IMR-90 (cell line): Measurements from ENCODE around the gene SDS. TPM values are rescaled to one million over a fixed set of nuclear protein-coding genes. Genes with fewer than 3 reads are reported as not detected.

Source experiments
- ATAC-seq: fragments of 200-7000 bp; cut with Tn5 transposase; 2 replicates; pipeline ENCODE4 v1.9.1; 2020; ENCODE audit warnings: low read depth, mild to moderate bottlenecking, moderate library complexity
- BruUV-seq: library from RNA; stranded (reverse); fragments of 400-500 nt; replicated peaks from 2 replicates; lab custom pipeline; 2021; lab: Mats Ljungman, UMichigan
- CTCF ChIA-PET: fragments of 300-600 bp; formaldehyde crosslinking; extraction: SDS; loops from one replicate; lab custom pipeline; 2021; ENCODE audit warnings: antibody characterized with exemption; lab: Yijun Ruan, JAX
- POLR2A ChIA-PET: fragments of 300-600 bp; sonication (Branson Sonifier 250); formaldehyde crosslinking; loops from one replicate; lab custom pipeline; 2022; ENCODE audit warnings: antibody characterized with exemption; ENCODE audit not compliant: unreplicated experiment; lab: Charles Lee
- DNase-seq: peaks from one replicate; pipeline ENCODE4 v3.0.0; 2013
- H2AFZ ChIP-seq: replicated peaks from 2 replicates; pipeline ENCODE3; 2013; ENCODE audit warnings: low read length, mild to moderate bottlenecking; ENCODE audit not compliant: poor library complexity
- H2AK5ac ChIP-seq: 2 replicates; pipeline ENCODE4 v1.6.1; 2013; ENCODE audit warnings: low read depth, low read length, inconsistent platforms
- H2AK9ac ChIP-seq: replicated peaks from 2 replicates; pipeline ENCODE3; 2013; ENCODE audit warnings: mild to moderate bottlenecking, low read depth, low read length, moderate library complexity; ENCODE audit not compliant: poor library complexity
- H2BK120ac ChIP-seq: 2 replicates; pipeline ENCODE4 v1.6.1; 2013; ENCODE audit warnings: low read depth, low read length, inconsistent platforms
- H2BK15ac ChIP-seq: 3 replicates; pipeline ENCODE4 v1.6.1; 2013; ENCODE audit warnings: low read depth, low read length, inconsistent platforms
- H2BK20ac ChIP-seq: 2 replicates; pipeline ENCODE4 v1.6.1; 2013; ENCODE audit warnings: low read depth, mild to moderate bottlenecking, inconsistent platforms, low read length, moderate library complexity
- H2BK5ac ChIP-seq: 2 replicates; pipeline ENCODE4 v1.6.1; 2013; ENCODE audit warnings: mild to moderate bottlenecking, low read depth, low read length, inconsistent platforms; ENCODE audit not compliant: poor library complexity, severe bottlenecking
- H3K14ac ChIP-seq: replicated peaks from 2 replicates; pipeline ENCODE4 v1.6.1; 2013; ENCODE audit warnings: low read depth, low read length, inconsistent platforms
- H3K18ac ChIP-seq: 2 replicates; pipeline ENCODE4 v1.6.1; 2013; ENCODE audit warnings: low read depth, low read length, control low read depth
- H3K23ac ChIP-seq: 2 replicates; pipeline ENCODE4 v1.6.1; 2013; ENCODE audit warnings: low read depth, low read length, inconsistent platforms
- H3K27ac ChIP-seq: 2 replicates; pipeline ENCODE4 v1.5.1; 2013; ENCODE audit warnings: mild to moderate bottlenecking, control low read depth, low read length; ENCODE audit not compliant: insufficient read depth
- H3K27me3 ChIP-seq: 2 replicates; pipeline ENCODE4 v1.6.1; 2013; ENCODE audit warnings: low read length; ENCODE audit not compliant: control insufficient read depth, insufficient read depth
- H3K36me3 ChIP-seq: 2 replicates; pipeline ENCODE4 v1.6.1; 2013; ENCODE audit warnings: low read length, mixed read lengths; ENCODE audit not compliant: control insufficient read depth, insufficient read depth
- H3K4ac ChIP-seq: 2 replicates; pipeline ENCODE4 v1.6.1; 2013; ENCODE audit warnings: low read depth, low read length, inconsistent platforms
- H3K4me1 ChIP-seq: 2 replicates; pipeline ENCODE4 v1.6.1; 2013; ENCODE audit warnings: low read length, mixed read lengths; ENCODE audit not compliant: control insufficient read depth, insufficient read depth
- H3K4me2 ChIP-seq: 2 replicates; pipeline ENCODE4 v1.6.1; 2013; ENCODE audit warnings: low read depth, mild to moderate bottlenecking, control low read depth, low read length, moderate library complexity
- H3K4me3 ChIP-seq: 2 replicates; pipeline ENCODE4 v1.5.1; 2013; ENCODE audit warnings: low read depth, mild to moderate bottlenecking, control low read depth, low read length, moderate library complexity; ENCODE audit not compliant: insufficient read depth
- H3K56ac ChIP-seq: 2 replicates; pipeline ENCODE4 v1.6.1; 2013; ENCODE audit warnings: low read length, inconsistent platforms; ENCODE audit not compliant: insufficient read depth; ENCODE audit errors: extremely low read depth
- H3K79me1 ChIP-seq, 2 experiments: 2 replicates each; pipeline ENCODE4 v1.6.1; 2013; ENCODE audit warnings: low read length in 2 of 2, inconsistent platforms in 1 of 2, low read depth in 1 of 2
- H3K9ac ChIP-seq: 2 replicates; pipeline ENCODE4 v1.6.1; 2013; ENCODE audit warnings: low read depth, low read length, control low read depth
- H3K9me1 ChIP-seq: 2 replicates; pipeline ENCODE4 v1.6.1; 2013; ENCODE audit warnings: low read length, inconsistent platforms; ENCODE audit not compliant: insufficient read depth
- H3K9me3 ChIP-seq: 2 replicates; pipeline ENCODE4 v1.6.1; 2013; ENCODE audit warnings: low read length; ENCODE audit not compliant: control insufficient read depth, insufficient read depth
- H4K20me1 ChIP-seq: 2 replicates; pipeline ENCODE4 v1.6.1; 2013; ENCODE audit warnings: low read length, inconsistent platforms; ENCODE audit not compliant: insufficient read depth
- H4K5ac ChIP-seq: 2 replicates; pipeline ENCODE4 v1.6.1; 2013; ENCODE audit warnings: mild to moderate bottlenecking, low read depth, low read length, control low read depth
- H4K8ac ChIP-seq, 2 experiments: 2 replicates each; pipeline ENCODE4 v1.6.1; 2013; ENCODE audit warnings: low read depth in 2 of 2, low read length in 2 of 2, control low read depth in 1 of 2, inconsistent platforms in 1 of 2
- H4K91ac ChIP-seq: 2 replicates; pipeline ENCODE4 v1.6.1; 2013; ENCODE audit warnings: low read depth, low read length, inconsistent platforms; ENCODE audit not compliant: insufficient read depth
- CEBPB ChIP-seq: IDR thresholded peaks from 2 replicates; pipeline ENCODE4 v1.6.1; 2012; ENCODE audit warnings: low read depth, low read length, improper control_type of control experiment
- CTCF ChIP-seq: conservative IDR thresholded peaks from 2 replicates; pipeline ENCODE4 v1.5.1; 2012; ENCODE audit warnings: mild to moderate bottlenecking, low read depth, low read length, improper control_type of control experiment
- FOS ChIP-seq: fragments of 150-350 bp; IDR thresholded peaks from 2 replicates; pipeline ENCODE4 v1.6.1; 2016; ENCODE audit warnings: low read depth, low read length
- MAZ ChIP-seq: IDR thresholded peaks from 2 replicates; pipeline ENCODE4 v1.6.1; 2012; ENCODE audit warnings: low read depth, mild to moderate bottlenecking, low read length, improper control_type of control experiment, moderate library complexity, borderline replicate concordance
- MXI1 ChIP-seq: IDR thresholded peaks from 2 replicates; pipeline ENCODE4 v1.6.1; 2012; ENCODE audit warnings: low read depth, mild to moderate bottlenecking, low read length, moderate library complexity, borderline replicate concordance
- POLR2A ChIP-seq: IDR thresholded peaks from 2 replicates; pipeline ENCODE4 v1.6.1; 2012; ENCODE audit warnings: mild to moderate bottlenecking, low read depth, low read length
- RFX5 ChIP-seq: IDR thresholded peaks from 2 replicates; pipeline ENCODE4 v1.8.0; 2012; ENCODE audit warnings: low read depth, mild to moderate bottlenecking, low read length, moderate library complexity
- SMC3 ChIP-seq: fragments of 150-350 bp; IDR thresholded peaks from 2 replicates; pipeline ENCODE4 v1.6.1; 2016; ENCODE audit warnings: low read depth, mild to moderate bottlenecking, antibody characterized with exemption, low read length, moderate library complexity
- WGBS, 2 experiments: methylation state at CpG; one replicate each; pipeline versions ENCODE4 v1.1.5 to v1.1.7; 2013; ENCODE audit warnings: missing lambda C conversion rate in 2 of 2; ENCODE audit not compliant: insufficient read length in 1 of 2; ENCODE audit errors: extremely low coverage in 2 of 2; 5-methylcytosine and 5-hydroxymethylcytosine counted together
- dilution Hi-C: fragments of 300-500 bp; cut with HindIII; formaldehyde crosslinking; loops from one replicate; pipeline ENCODE4 v1.14.3; 2018; ENCODE audit warnings: low sequenced_read_pairs; ENCODE audit not compliant: unreplicated experiment
- in situ Hi-C: fragments of 300-500 bp; cut with MboI; formaldehyde crosslinking; loops from 3 replicates; pipeline ENCODE4 v1.14.3; 2019; ENCODE audit warnings: low sequenced_read_pairs, inconsistent platforms, mixed read lengths
- intact Hi-C: fragments of 100-400 bp; cut with micrococcal nuclease; formaldehyde crosslinking; loops from 2 replicates; pipeline ENCODE4 v1.10.0; 2022
- polyA plus RNA-seq, 3 experiments: library from polyadenylated mRNA; depleted of rRNA; stranded (reverse); fragments of >200 nt; gene quantifications; 2 replicates each; pipeline ENCODE4 v1.2.3, GENCODE V29; 2012; ENCODE audit warnings: low replicate concordance in 1 of 3
- total RNA-seq: library from RNA; depleted of rRNA; stranded (reverse); fragments of >200 nt; gene quantifications from 2 replicates; pipeline ENCODE4 v1.2.3, GENCODE V29; 2012
- TF ChIP-seq, protein P1 (sequence below): fragments of 150-350 bp; IDR thresholded peaks from 2 replicates; pipeline ENCODE4 v1.6.1; 2017; ENCODE audit warnings: mild to moderate bottlenecking, antibody characterized with exemption, low read length, low read depth
- TF ChIP-seq, protein P2 (sequence below): fragments of 150-350 bp; IDR thresholded peaks from 2 replicates; pipeline ENCODE4 v1.6.1; 2016; ENCODE audit warnings: low read depth, mild to moderate bottlenecking, low read length, moderate library complexity, borderline replicate concordance

SDS gene
- total and polyA plus RNA-seq, 2 of the 4 experiments (the other 2 are of a cell fraction) = not detected

GRCh38 chr12:113428482-113428881 lies 24.8 kb upstream of the SDS start:
- intact Hi-C loops (no loop called here), dilution Hi-C loops (no loop called here), in situ Hi-C loops (loop anchor here (5.0 kb wide), 1 partner anchor 231 kb away; no protein-coding TSS in a partner anchor)
- no peak overlapping the region for H3K9ac ChIP-seq
- no peak overlapping the region for H2BK15ac ChIP-seq
- no peaks in the 10 kb centered on the region for H3K4me1 ChIP-seq
- H2BK5ac ChIP-seq = no peak overlapping the region
- no peaks in the 10 kb centered on the region for H3K79me1 ChIP-seq
- no peak overlapping the region for H2BK120ac ChIP-seq
- no peak overlapping the region for H3K4me3 ChIP-seq
- H4K91ac ChIP-seq = no peak overlapping the region
- no peak overlapping the region for H2AK9ac ChIP-seq
- no peak overlapping the region for H4K5ac ChIP-seq
- H2AK5ac ChIP-seq = no peak overlapping the region
- no peaks in the 10 kb centered on the region for H4K20me1 ChIP-seq
- H2AFZ ChIP-seq = no peak overlapping the region
- no peak for DNase-seq
- no peaks in the 10 kb centered on the region for H3K9me1 ChIP-seq
- H3K23ac ChIP-seq = no peak overlapping the region
- no peak overlapping the region for H3K14ac ChIP-seq
- H3K9me3 ChIP-seq = peaks cover 3% of the 10 kb centered on the region; the same call in 1 of the 2 replicates
- H3K18ac ChIP-seq = no peak overlapping the region
- no peaks in the 10 kb centered on the region for H3K36me3 ChIP-seq
- no peaks in the 10 kb centered on the region for H3K27me3 ChIP-seq
- ChIA-PET CTCF (interaction anchor here (0.7 kb wide), 1 partner anchor 413 kb away, joined by 6 read pairs; no protein-coding TSS in a partner anchor), POLR2A (no interaction called here)
- H4K8ac ChIP-seq = no peak overlapping the region
- no peak overlapping the region for H3K4me2 ChIP-seq
- no peak overlapping the region for H3K4ac ChIP-seq
- H3K27ac ChIP-seq = no peak overlapping the region
- no peak for ATAC-seq
- no peak overlapping the region for H3K56ac ChIP-seq
- TF ChIP-seq RFX5 (no peak), POLR2A (no peak), CTCF (no peak), SMC3 (no peak), CEBPB (no peak), FOS (no peak), MAZ (no peak), MXI1 (no peak)
- TF ChIP-seq, protein P1, sequence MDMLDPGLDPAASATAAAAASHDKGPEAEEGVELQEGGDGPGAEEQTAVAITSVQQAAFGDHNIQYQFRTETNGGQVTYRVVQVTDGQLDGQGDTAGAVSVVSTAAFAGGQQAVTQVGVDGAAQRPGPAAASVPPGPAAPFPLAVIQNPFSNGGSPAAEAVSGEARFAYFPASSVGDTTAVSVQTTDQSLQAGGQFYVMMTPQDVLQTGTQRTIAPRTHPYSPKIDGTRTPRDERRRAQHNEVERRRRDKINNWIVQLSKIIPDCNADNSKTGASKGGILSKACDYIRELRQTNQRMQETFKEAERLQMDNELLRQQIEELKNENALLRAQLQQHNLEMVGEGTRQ = no peak
- TF ChIP-seq, protein P2, sequence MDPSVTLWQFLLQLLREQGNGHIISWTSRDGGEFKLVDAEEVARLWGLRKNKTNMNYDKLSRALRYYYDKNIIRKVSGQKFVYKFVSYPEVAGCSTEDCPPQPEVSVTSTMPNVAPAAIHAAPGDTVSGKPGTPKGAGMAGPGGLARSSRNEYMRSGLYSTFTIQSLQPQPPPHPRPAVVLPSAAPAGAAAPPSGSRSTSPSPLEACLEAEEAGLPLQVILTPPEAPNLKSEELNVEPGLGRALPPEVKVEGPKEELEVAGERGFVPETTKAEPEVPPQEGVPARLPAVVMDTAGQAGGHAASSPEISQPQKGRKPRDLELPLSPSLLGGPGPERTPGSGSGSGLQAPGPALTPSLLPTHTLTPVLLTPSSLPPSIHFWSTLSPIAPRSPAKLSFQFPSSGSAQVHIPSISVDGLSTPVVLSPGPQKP = no peak
- no peak overlapping the region for H2BK20ac ChIP-seq
- no CpG with 5 or more reads among the region's 1 CpG for WGBS, 2 experiments
- no TSS peak for BruUV-seq
